K562 (cell line): Measurements from ENCODE around the gene RNF114. TPM values are rescaled to one million over a fixed set of nuclear protein-coding genes. Genes with fewer than 3 reads are reported as not detected.

Experiments
- DACH1 ChIP-seq: fragments of 450-650 bp; IDR thresholded peaks from 2 replicates; pipeline ENCODE4 v1.6.1; 2018; ENCODE audit not compliant: partially characterized antibody
- FUS ChIP-seq: fragments of 200-400 bp; formaldehyde crosslinking; optimal IDR thresholded peaks from 2 replicates; pipeline ENCODE3; 2017; ENCODE audit warnings: low read depth, low read length
- HDAC1 ChIP-seq, 2 experiments: fragments of 450-650 bp; IDR thresholded peaks; 2 replicates each; pipeline ENCODE4 v1.6.1; 2016 to 2017; ENCODE audit warnings: inconsistent platforms in 1 of 2, mild to moderate bottlenecking in 1 of 2, moderate library complexity in 1 of 2
- KDM5B ChIP-seq: fragments of 200-600 bp; sonication (generic); IDR thresholded peaks from 2 replicates; pipeline ENCODE4 v1.6.1; 2012; ENCODE audit warnings: low read depth, mild to moderate bottlenecking, moderate library complexity, low read length, control low read depth, inconsistent platforms; ENCODE audit not compliant: insufficient replicate concordance
- L3MBTL2 ChIP-seq: fragments of 450-650 bp; IDR thresholded peaks from 2 replicates; pipeline ENCODE4 v1.6.1; 2016; ENCODE audit warnings: mild to moderate bottlenecking, moderate library complexity
- MXI1 ChIP-seq: IDR thresholded peaks from 2 replicates; pipeline ENCODE4 v1.6.1; 2011; ENCODE audit warnings: low read depth, mild to moderate bottlenecking, improper control_type of control experiment, low read length
- PCBP2 ChIP-seq: fragments of 200-400 bp; formaldehyde crosslinking; IDR thresholded peaks from 2 replicates; pipeline ENCODE4 v1.6.1; 2018; ENCODE audit warnings: low read length, low read depth, mild to moderate bottlenecking, moderate library complexity; ENCODE audit not compliant: poor library complexity, severe bottlenecking
- PHF20 ChIP-seq: fragments of 450-650 bp; IDR thresholded peaks from 2 replicates; pipeline ENCODE4 v1.6.1; 2018; ENCODE audit not compliant: partially characterized antibody
- POLR2H ChIP-seq: IDR thresholded peaks from 2 replicates; pipeline ENCODE4 v1.6.1; 2016; ENCODE audit warnings: missing genetic modification characterization, low read depth, mild to moderate bottlenecking, control low read depth, missing compliant biosample characterization, moderate library complexity
- PTTG1 ChIP-seq: fragments of 450-650 bp; IDR thresholded peaks from 2 replicates; pipeline ENCODE4 v1.6.1; 2016; ENCODE audit warnings: low read depth, mild to moderate bottlenecking, missing genetic modification characterization, missing compliant biosample characterization
- RNF2 ChIP-seq: sonication (generic); IDR thresholded peaks from 2 replicates; pipeline ENCODE4 v1.6.1; 2016
- SIN3A ChIP-seq, 2 experiments: fragments of 150-350 bp in 1 of 2; IDR thresholded peaks; 2 replicates each; pipeline ENCODE4 v1.6.1; 2011 to 2016; ENCODE audit warnings: borderline replicate concordance in 2 of 2, low read depth in 2 of 2, low read length in 2 of 2, mild to moderate bottlenecking in 2 of 2, moderate library complexity in 2 of 2; ENCODE audit not compliant: control insufficient read depth in 1 of 2
- SUPT5H ChIP-seq: fragments of 450-650 bp; IDR thresholded peaks from 2 replicates; pipeline ENCODE4 v1.6.1; 2016
- U2AF1 ChIP-seq: fragments of 200-400 bp; formaldehyde crosslinking; optimal IDR thresholded peaks from 2 replicates; pipeline ENCODE3; 2017; ENCODE audit warnings: mild to moderate bottlenecking, low read depth, low read length, moderate library complexity
- ZFP36 ChIP-seq: fragments of 150-350 bp; IDR thresholded peaks from 2 replicates; pipeline ENCODE4 v1.6.1; 2018; ENCODE audit warnings: low read length, low read depth; ENCODE audit not compliant: partially characterized antibody
- ZNF23 ChIP-seq: fragments of 250-450 bp; sonication (Bioruptor Pico); IDR thresholded peaks from 2 replicates; pipeline ENCODE4 v1.4.0; 2020; ENCODE audit warnings: mild to moderate bottlenecking
- ZNF431 ChIP-seq: sonication (generic); formaldehyde crosslinking; IDR thresholded peaks from 2 replicates; pipeline ENCODE4 v1.8.0; 2022; ENCODE audit warnings: mild to moderate bottlenecking, missing genetic modification reagents
- ZNF644 ChIP-seq: fragments of 200-800 bp; sonication (Bioruptor generic); IDR thresholded peaks from 2 replicates; pipeline ENCODE4 v1.6.1; 2016; ENCODE audit warnings: low read depth, missing genetic modification characterization, missing compliant biosample characterization
- polyA plus RNA-seq, 8 experiments: library from polyadenylated mRNA; depleted of rRNA in 4 of 8; stranded (reverse) in 5 of 8; unstranded in 3 of 8; fragments of >200 nt; fragmentation: Nextera tagmentation in 2 of 8; fragmentation: Illumina TruSeq in 1 of 8; extraction: Ambion mirVana in 2 of 8; extraction: Trizol in 1 of 8; gene quantifications; 2 replicates each; pipeline versions ENCODE4 v1.2.1 to v1.2.3, GENCODE V29; 2011 to 2014; ENCODE audit warnings: inconsistent platforms in 1 of 8, missing spikeins in 1 of 8
- total RNA-seq, 7 experiments: library from RNA; depleted of rRNA in 6 of 7; stranded (reverse); fragments of >200 nt in 6 of 7; fragmentation: Illumina TruSeq in 2 of 7; extraction: Trizol in 2 of 7; gene quantifications; 2 replicates each; pipeline versions ENCODE4 v1.2.1 to v1.2.3, GENCODE V29; 2011 to 2021; ENCODE audit warnings: low replicate concordance in 1 of 7
- TF ChIP-seq, protein P1 (sequence below): fragments of 250-450 bp; sonication (Bioruptor Pico); IDR thresholded peaks from 2 replicates; pipeline ENCODE4 v1.4.0; 2020; ENCODE audit warnings: mild to moderate bottlenecking
- TF ChIP-seq, protein P2 (sequence below): fragments of 150-350 bp; IDR thresholded peaks from 2 replicates; pipeline ENCODE4 v1.6.1; 2014; ENCODE audit warnings: low read depth, mild to moderate bottlenecking, low read length, borderline replicate concordance
- TF ChIP-seq, protein P3 (sequence below): sonication (generic); formaldehyde crosslinking; IDR thresholded peaks from 2 replicates; pipeline ENCODE4 v1.8.1; 2022; ENCODE audit warnings: missing genetic modification reagents

Gene RNF114
- total and polyA plus RNA-seq, 9 of the 15 experiments (the other 6 are each of a cell fraction or from before 2014, with no cell fraction given), result 38.6 to 111 (median 62.6) TPM

DNA sequence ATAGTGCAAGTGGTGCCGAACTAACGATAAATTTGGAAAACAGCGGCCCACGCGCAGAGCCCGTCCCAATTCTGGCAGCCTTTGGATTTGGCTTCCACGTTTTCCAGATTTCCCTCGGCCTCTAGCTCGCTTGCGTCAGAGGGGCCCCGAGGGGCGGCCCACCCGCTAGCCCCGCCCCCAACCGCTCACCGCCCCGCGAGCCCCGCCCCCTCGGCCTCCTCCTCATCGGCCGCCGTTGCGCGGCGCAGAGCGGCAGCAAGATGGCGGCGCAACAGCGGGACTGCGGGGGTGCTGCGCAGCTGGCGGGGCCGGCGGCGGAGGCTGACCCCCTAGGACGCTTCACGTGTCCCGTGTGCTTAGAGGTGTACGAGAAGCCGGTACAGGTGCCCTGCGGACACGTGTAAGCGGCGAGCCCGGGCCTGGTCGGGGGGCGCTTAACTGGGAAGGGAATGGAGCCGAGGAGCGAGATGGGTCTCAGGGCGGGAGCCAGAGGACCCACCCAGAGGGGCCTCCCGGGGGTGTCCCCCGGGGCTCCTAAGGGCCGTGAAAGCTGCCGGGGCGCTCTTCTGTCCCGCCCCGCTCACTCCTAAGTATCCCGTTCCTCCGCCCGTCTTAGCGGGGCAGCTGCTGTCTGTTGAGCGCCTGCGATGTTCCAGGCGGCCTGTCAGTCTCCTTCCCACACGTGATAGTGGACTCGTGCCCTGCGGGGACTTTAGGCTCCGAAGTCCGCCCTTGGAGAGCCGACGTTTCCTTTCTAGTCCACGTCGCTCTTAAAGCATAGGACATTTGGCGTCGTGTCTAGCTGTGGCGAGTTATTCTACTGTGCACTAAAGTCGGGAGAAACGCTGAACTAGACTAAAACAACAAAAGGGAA is at the start of gene RNF114 (continued):
- TF ChIP-seq HDAC1 (IDR thresholded peaks at IDR 0.05) (peak in 1 of 2 experiments; percentile 85; a peak in 2 of 4 replicates), RNF2 (0 out of 2 replicates have a peak, but pooled peaks have one; percentile 8), ZNF23 (CRISPR knock-in tag) (no peak), PCBP2 (no peak), FUS (no peak), ZNF431 (CRISPR knock-in tag) (peak; percentile 60; the same call in 1 of the 2 replicates), SUPT5H (peak; percentile 90), U2AF1 (peak; percentile 47), ZFP36 (no peak), PTTG1 (no peak), ZNF644 (tag) (no peak), SIN3A (IDR thresholded peaks at IDR 0.05; ENCODE audit: borderline replicate concordance in 2 of 2, control insufficient read depth in 1 of 2, low read depth in 2 of 2, low read length in 2 of 2) (peak; percentile 72 to 79; a peak in 3 of 4 replicates), PHF20 (peak; percentile 49), POLR2H (tag) (peak; percentile 76), L3MBTL2 (peak; percentile 70), DACH1 (peak; percentile 32), MXI1 (0 out of 2 replicates have a peak, but pooled peaks have one; percentile 17), KDM5B (peak; percentile 76)
- TF ChIP-seq, protein P1, sequence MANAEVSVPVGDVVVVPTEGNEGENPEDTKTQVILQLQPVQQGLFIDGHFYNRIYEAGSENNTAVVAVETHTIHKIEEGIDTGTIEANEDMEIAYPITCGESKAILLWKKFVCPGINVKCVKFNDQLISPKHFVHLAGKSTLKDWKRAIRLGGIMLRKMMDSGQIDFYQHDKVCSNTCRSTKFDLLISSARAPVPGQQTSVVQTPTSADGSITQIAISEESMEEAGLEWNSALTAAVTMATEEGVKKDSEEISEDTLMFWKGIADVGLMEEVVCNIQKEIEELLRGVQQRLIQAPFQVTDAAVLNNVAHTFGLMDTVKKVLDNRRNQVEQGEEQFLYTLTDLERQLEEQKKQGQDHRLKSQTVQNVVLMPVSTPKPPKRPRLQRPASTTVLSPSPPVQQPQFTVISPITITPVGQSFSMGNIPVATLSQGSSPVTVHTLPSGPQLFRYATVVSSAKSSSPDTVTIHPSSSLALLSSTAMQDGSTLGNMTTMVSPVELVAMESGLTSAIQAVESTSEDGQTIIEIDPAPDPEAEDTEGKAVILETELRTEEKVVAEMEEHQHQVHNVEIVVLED (CRISPR knock-in tag), result peak; percentile 47; the same call in 1 of the 2 replicates
- TF ChIP-seq, protein P2, sequence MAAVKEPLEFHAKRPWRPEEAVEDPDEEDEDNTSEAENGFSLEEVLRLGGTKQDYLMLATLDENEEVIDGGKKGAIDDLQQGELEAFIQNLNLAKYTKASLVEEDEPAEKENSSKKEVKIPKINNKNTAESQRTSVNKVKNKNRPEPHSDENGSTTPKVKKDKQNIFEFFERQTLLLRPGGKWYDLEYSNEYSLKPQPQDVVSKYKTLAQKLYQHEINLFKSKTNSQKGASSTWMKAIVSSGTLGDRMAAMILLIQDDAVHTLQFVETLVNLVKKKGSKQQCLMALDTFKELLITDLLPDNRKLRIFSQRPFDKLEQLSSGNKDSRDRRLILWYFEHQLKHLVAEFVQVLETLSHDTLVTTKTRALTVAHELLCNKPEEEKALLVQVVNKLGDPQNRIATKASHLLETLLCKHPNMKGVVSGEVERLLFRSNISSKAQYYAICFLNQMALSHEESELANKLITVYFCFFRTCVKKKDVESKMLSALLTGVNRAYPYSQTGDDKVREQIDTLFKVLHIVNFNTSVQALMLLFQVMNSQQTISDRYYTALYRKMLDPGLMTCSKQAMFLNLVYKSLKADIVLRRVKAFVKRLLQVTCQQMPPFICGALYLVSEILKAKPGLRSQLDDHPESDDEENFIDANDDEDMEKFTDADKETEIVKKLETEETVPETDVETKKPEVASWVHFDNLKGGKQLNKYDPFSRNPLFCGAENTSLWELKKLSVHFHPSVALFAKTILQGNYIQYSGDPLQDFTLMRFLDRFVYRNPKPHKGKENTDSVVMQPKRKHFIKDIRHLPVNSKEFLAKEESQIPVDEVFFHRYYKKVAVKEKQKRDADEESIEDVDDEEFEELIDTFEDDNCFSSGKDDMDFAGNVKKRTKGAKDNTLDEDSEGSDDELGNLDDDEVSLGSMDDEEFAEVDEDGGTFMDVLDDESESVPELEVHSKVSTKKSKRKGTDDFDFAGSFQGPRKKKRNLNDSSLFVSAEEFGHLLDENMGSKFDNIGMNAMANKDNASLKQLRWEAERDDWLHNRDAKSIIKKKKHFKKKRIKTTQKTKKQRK, result no peak
- TF ChIP-seq, protein P3, sequence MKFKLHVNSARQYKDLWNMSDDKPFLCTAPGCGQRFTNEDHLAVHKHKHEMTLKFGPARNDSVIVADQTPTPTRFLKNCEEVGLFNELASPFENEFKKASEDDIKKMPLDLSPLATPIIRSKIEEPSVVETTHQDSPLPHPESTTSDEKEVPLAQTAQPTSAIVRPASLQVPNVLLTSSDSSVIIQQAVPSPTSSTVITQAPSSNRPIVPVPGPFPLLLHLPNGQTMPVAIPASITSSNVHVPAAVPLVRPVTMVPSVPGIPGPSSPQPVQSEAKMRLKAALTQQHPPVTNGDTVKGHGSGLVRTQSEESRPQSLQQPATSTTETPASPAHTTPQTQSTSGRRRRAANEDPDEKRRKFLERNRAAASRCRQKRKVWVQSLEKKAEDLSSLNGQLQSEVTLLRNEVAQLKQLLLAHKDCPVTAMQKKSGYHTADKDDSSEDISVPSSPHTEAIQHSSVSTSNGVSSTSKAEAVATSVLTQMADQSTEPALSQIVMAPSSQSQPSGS (CRISPR knock-in tag), result no peak
